Kidney (tissue), 14 donors: ENCODE measurements around the gene SPECC1. TPM values are rescaled to one million over a fixed set of nuclear protein-coding genes. Genes with fewer than 3 reads are reported as not detected.

ENCODE experiments used
- DNase-seq, 5 donors: peaks; one replicate each; pipeline ENCODE4 v3.0.0-alpha.2; 2013 to 2020
- FAIRE-seq: peaks from 2 replicates; lab custom pipeline; 2012; peaks lifted over from hg19 to GRCh38; lab: Jason Lieb, UNC
- H3K27ac ChIP-seq, 2 donors: one replicate each; pipeline ENCODE4 v1.7.0; 2013; ENCODE audit warnings: low read depth in 2 of 2, low read length in 2 of 2, inconsistent platforms in 1 of 2
- H3K27me3 ChIP-seq: one replicate; pipeline ENCODE4 v1.7.1; 2013; ENCODE audit warnings: low read length, inconsistent platforms; ENCODE audit not compliant: control insufficient read depth, insufficient read depth
- H3K36me3 ChIP-seq, 3 donors: one replicate each; pipeline versions ENCODE4 v1.7.0 to v1.7.1; 2013; ENCODE audit warnings: low read length in 3 of 3, control low read depth in 1 of 3, inconsistent platforms in 1 of 3; ENCODE audit not compliant: insufficient read depth in 3 of 3, control insufficient read depth in 2 of 3
- H3K4me1 ChIP-seq, 3 donors: one replicate each; pipeline versions ENCODE4 v1.7.0 to v1.7.1; 2013; ENCODE audit warnings: low read length in 3 of 3, inconsistent platforms in 1 of 3, low read depth in 1 of 3; ENCODE audit not compliant: control insufficient read depth in 2 of 3, insufficient read depth in 2 of 3
- H3K4me3 ChIP-seq, 3 donors: one replicate each; pipeline versions ENCODE4 v1.7.0 to v1.8.1; 2013; ENCODE audit warnings: low read length in 3 of 3, control low read depth in 1 of 3, inconsistent platforms in 1 of 3
- H3K9ac ChIP-seq, 3 donors: one replicate each; pipeline versions ENCODE4 v1.7.0 to v1.7.1; 2013; ENCODE audit warnings: low read length in 3 of 3, control low read depth in 1 of 3, inconsistent platforms in 1 of 3
- H3K9me3 ChIP-seq, 3 donors: one replicate each; pipeline versions ENCODE4 v1.7.0 to v1.7.1; 2013; ENCODE audit warnings: low read length in 3 of 3, control low read depth in 1 of 3, inconsistent platforms in 1 of 3; ENCODE audit not compliant: control insufficient read depth in 2 of 3, insufficient read depth in 1 of 3
- intact Hi-C: fragments of 100-400 bp; cut with DNase I; formaldehyde crosslinking; loops from one replicate; pipeline ENCODE4 v1.11.1; 2022
- polyA plus RNA-seq: library from polyadenylated mRNA; stranded (reverse); fragments of 350-450 nt; fragmentation: Illumina TruSeq; extraction: RNeasy Lipid Tissue Mini Kit (QIAGEN cat#74804); gene quantifications from one replicate; pipeline ENCODE4 v1.2.3, GENCODE V29; 2014; ENCODE audit warnings: low read depth, low replicate concordance; ENCODE audit not compliant: insufficient read depth
- total RNA-seq: library from RNA; stranded (reverse); fragmentation: NEBNext Ultra II Directional; extraction: Animal tissue kit (Norgen Biotek cat#: 25700); gene quantifications from one replicate; pipeline ENCODE4 v1.2.1, GENCODE V29; 2021
- TF ChIP-seq, protein P1 (sequence below): IDR thresholded peaks from 3 replicates; pipeline ENCODE4 v1.5.1; 2012; ENCODE audit warnings: mild to moderate bottlenecking, moderate library complexity, borderline replicate concordance; ENCODE audit not compliant: insufficient read depth; ENCODE audit errors: extremely low read depth
- donor health status: control.
- donor health status: control.
- donor health status: control.
- donor health status: control.
- donor health status: control.
- donor health status: DM: yes; HTN: yes; CAD: no.
- donor health status: Normal renal cell carcinoma (clear cell type).

The SPECC1 gene
- total and polyA plus RNA-seq, 2 donors from 2014 or later, result 7.6 to 29.1 TPM

DNA sequence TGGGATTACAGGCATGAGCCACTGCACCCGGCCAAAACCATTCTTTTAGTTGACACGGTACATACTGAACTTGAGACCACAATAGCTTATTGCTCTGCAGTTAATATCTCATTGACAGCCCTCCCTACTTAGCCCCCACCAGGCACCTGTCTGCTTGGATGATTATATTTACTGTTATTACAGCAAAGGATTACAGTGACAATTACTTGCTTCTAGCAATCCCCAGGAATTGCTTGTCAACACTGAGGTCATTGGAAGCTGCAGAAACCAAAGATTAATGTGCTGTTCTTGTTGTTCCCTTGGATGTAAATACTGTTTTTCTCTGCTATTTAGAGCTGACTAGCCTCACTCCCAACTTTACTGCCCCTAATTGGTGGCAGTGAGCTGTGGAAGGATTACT lies 247.0 kb downstream of the SPECC1 start:
- TF ChIP-seq, protein P1, sequence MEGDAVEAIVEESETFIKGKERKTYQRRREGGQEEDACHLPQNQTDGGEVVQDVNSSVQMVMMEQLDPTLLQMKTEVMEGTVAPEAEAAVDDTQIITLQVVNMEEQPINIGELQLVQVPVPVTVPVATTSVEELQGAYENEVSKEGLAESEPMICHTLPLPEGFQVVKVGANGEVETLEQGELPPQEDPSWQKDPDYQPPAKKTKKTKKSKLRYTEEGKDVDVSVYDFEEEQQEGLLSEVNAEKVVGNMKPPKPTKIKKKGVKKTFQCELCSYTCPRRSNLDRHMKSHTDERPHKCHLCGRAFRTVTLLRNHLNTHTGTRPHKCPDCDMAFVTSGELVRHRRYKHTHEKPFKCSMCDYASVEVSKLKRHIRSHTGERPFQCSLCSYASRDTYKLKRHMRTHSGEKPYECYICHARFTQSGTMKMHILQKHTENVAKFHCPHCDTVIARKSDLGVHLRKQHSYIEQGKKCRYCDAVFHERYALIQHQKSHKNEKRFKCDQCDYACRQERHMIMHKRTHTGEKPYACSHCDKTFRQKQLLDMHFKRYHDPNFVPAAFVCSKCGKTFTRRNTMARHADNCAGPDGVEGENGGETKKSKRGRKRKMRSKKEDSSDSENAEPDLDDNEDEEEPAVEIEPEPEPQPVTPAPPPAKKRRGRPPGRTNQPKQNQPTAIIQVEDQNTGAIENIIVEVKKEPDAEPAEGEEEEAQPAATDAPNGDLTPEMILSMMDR, result no peak
- FAIRE-seq, result no peak
- Histone ChIP-seq H3K9ac (no peak overlapping the region), H3K27me3 (no peaks in the 10 kb centered on the region), H3K4me3 (no peak overlapping the region), H3K4me1 (peaks cover 0 to 2% (median 0%) of the 10 kb centered on the region in 3 donors), H3K9me3 (no peaks in the 10 kb centered on the region), H3K27ac (no peak overlapping the region), H3K36me3 (peaks cover 0 to 2% (median 0%) of the 10 kb centered on the region in 3 donors)
- no peak for DNase-seq
- intact Hi-C loops, result no loop called here

DNA sequence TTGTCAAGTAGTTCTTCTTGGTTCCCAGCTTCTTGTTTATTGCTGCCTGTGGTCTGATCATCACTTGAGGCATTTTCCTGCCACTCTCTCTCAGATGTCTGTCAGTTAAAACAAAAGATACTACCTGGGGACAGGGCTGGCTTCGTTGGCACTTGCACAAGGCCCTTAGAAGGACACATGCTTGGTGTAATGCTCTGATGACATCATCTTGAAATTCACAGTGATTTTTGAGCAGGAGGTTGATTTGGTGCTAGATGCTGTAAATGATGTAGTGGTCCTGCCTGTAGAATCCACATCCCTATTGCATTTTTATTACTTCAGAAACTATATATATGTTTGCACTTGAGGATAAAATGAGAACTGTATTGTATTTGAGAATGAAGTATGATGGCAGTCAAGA lies 247.8 kb downstream of the SPECC1 start:
- H3K9ac ChIP-seq, result no peak overlapping the region
- no peaks in the 10 kb centered on the region for H3K9me3 ChIP-seq
- no peak overlapping the region for H3K27ac ChIP-seq
- peaks cover 0 to 2% (median 0%) of the 10 kb centered on the region in 3 donors for H3K4me1 ChIP-seq
- H3K4me3 ChIP-seq, result no peak overlapping the region
- peaks cover 0 to 2% (median 0%) of the 10 kb centered on the region in 3 donors for H3K36me3 ChIP-seq
- TF ChIP-seq, protein P1, result no peak
- DNase-seq (no peak), FAIRE-seq (no peak)
- H3K27me3 ChIP-seq, result no peaks in the 10 kb centered on the region
- intact Hi-C loops, result no loop called here

DNA sequence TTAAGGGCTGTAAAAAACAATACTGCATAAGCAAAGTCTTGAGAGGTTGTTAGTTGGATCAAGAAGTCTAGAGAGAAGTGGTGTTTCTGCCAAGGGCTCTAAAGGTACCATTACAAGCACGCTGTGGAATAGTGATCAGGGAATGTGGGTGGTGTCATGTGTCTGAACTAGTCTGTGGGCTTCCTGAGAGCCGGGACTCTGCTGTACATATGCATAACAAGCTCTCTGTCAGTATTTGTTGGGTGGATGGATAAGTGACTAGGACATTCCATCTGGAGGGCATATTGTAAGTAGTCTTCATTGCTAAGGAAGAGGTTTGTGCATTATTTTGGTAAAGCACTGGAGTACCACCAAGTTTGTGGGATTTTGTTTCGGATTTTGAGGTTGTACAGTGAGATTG lies 248.6 kb downstream of the SPECC1 start:
- DNase-seq, result no peak
- Histone ChIP-seq H3K9ac (no peak overlapping the region), H3K4me3 (no peak overlapping the region), H3K9me3 (no peaks in the 10 kb centered on the region), H3K27me3 (no peaks in the 10 kb centered on the region), H3K36me3 (peaks cover 0 to 2% (median 0%) of the 10 kb centered on the region in 3 donors), H3K27ac (no peak overlapping the region), H3K4me1 (peaks cover 0 to 2% (median 0%) of the 10 kb centered on the region in 3 donors)
- intact Hi-C loops, result no loop called here
- TF ChIP-seq, protein P1, result no peak
- no peak for FAIRE-seq

DNA sequence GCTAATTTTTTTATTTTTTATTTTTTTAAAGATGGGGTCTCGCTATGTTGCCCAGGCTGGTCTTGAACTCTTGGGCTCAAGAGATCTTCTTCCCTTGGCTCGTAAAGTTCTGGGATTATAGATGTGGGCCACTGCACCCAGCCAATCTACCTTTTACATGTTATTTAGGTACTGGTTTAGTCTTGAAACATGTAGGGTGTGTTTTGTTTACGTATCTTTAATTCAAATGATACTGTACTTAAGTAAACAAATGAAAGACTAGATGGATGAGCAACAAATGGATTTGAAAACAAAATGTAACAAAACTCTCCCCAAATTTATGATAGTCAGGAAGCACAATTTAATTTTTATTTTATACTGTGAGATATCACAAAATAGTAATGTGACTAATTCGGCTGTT lies 250.5 kb downstream of the SPECC1 start:
- no peak for FAIRE-seq
- Histone ChIP-seq H3K9ac (no peak overlapping the region), H3K36me3 (peaks cover 0 to 2% (median 0%) of the 10 kb centered on the region in 3 donors), H3K9me3 (no peaks in the 10 kb centered on the region), H3K4me3 (no peak overlapping the region), H3K4me1 (no peaks in the 10 kb centered on the region), H3K27me3 (no peaks in the 10 kb centered on the region), H3K27ac (no peak overlapping the region)
- TF ChIP-seq, protein P1, result no peak
- intact Hi-C loops, result no loop called here
- DNase-seq, result no peak
